ENCODE data around the gene LIPM. TPM values are rescaled to one million over a fixed set of nuclear protein-coding genes. Genes with fewer than 3 reads are reported as not detected.

The LIPM gene
- total and polyA plus RNA-seq, 10 donors, result not detected

GRCh38 chr10:88759366-88760101 lies 43.0 kb upstream of the LIPM start, which contains the start of gene LIPN:
Gene LIPN (plus strand): TSS chr10:88760020. CDS start chr10:88761406, 1,386 bp downstream.
- Histone ChIP-seq H3K27me3 (replicated peaks in 1 of 7) (no peaks in the 10 kb centered on the region), H3K36me3 (peaks cover 0 to 6% (median 0%) of the 10 kb centered on the region in 6 donors), H3K4me1 (no peaks in the 10 kb centered on the region), H3K27ac (peak within 1 kb of the TSS in 6 of 8 donors; percentile 10 to 86 (median 77)), H3K9me3 (no peaks in the 10 kb centered on the region), H3K4me3 (peak within 1 kb of the TSS in 1 of 8 donors; percentile 41)
- TF ChIP-seq CTCF (IDR thresholded peaks at IDR 0.05 in 8 of 11, conservative IDR thresholded peaks at IDR 0.05 in 3 of 11) (no peak), POLR2A (IDR thresholded peaks at IDR 0.05) (no peak), POLR2AphosphoS5 (IDR thresholded peaks at IDR 0.05) (peak in 1 of 3 donors; percentile 70)
- peak; percentile 71 for DNase-seq
- WGBS, 5 donors, result 67 to 89% (median 76%) methylated on average over 7 of the region's 7 CpGs
- intact Hi-C loops (cut with DNase I; ENCODE audit: low total_unique reads), result no loop called here

- DNase-seq, result no peak
- H3K27ac ChIP-seq, result no peak overlapping the region
- H3K4me1 ChIP-seq, result no peaks in the 10 kb centered on the region
- no peak overlapping the region for H3K4me3 ChIP-seq
- intact Hi-C loops (cut with DNase I; ENCODE audit: low total_unique reads), result no loop called here
- TF ChIP-seq POLR2A (IDR thresholded peaks at IDR 0.05) (no peak), POLR2AphosphoS5 (IDR thresholded peaks at IDR 0.05) (no peak), CTCF (IDR thresholded peaks at IDR 0.05 in 8 of 11, conservative IDR thresholded peaks at IDR 0.05 in 3 of 11) (no peak)
- WGBS, 5 donors, result 56 to 79% (median 75%) methylated on average over 1 of the region's 1 CpG
- H3K36me3 ChIP-seq, result peaks cover 0 to 6% (median 0%) of the 10 kb centered on the region in 6 donors
- H3K27me3 ChIP-seq (replicated peaks in 1 of 7), result no peaks in the 10 kb centered on the region
- H3K9me3 ChIP-seq, result no peaks in the 10 kb centered on the region
Measured at GRCh38 chr10:88762906-88763305, 39.6 kb upstream of the LIPM start.

GRCh38 chr10:88763441-88763840 lies 39.1 kb upstream of the LIPM start:
- Histone ChIP-seq H3K9me3 (no peaks in the 10 kb centered on the region), H3K4me3 (no peak overlapping the region), H3K27ac (no peak overlapping the region), H3K36me3 (peaks cover 0 to 6% (median 0%) of the 10 kb centered on the region in 6 donors), H3K4me1 (no peaks in the 10 kb centered on the region), H3K27me3 (replicated peaks in 1 of 7) (no peaks in the 10 kb centered on the region)
- WGBS, 5 donors, result 66 to 91% (median 78%) methylated on average over 1 of the region's 1 CpG
- TF ChIP-seq POLR2A (IDR thresholded peaks at IDR 0.05), result no peak
- TF ChIP-seq POLR2AphosphoS5 (IDR thresholded peaks at IDR 0.05), result no peak
- TF ChIP-seq CTCF (IDR thresholded peaks at IDR 0.05 in 8 of 11, conservative IDR thresholded peaks at IDR 0.05 in 3 of 11), result no peak
- no peak for DNase-seq
- intact Hi-C loops (cut with DNase I; ENCODE audit: low total_unique reads), result no loop called here

GRCh38 chr10:88764110-88764509 lies 38.4 kb upstream of the LIPM start:
- intact Hi-C loops (cut with DNase I; ENCODE audit: low total_unique reads), result no loop called here
- TF ChIP-seq POLR2AphosphoS5 (IDR thresholded peaks at IDR 0.05) (no peak), CTCF (IDR thresholded peaks at IDR 0.05 in 8 of 11, conservative IDR thresholded peaks at IDR 0.05 in 3 of 11) (no peak)
- H3K27ac ChIP-seq, result no peak overlapping the region
- 74 to 93% (median 88%) methylated on average over 3 of the region's 3 CpGs for WGBS, 5 donors
- no peaks in the 10 kb centered on the region for H3K9me3 ChIP-seq
- H3K27me3 ChIP-seq (replicated peaks in 1 of 7), result no peaks in the 10 kb centered on the region
- no peak overlapping the region for H3K4me3 ChIP-seq
- H3K36me3 ChIP-seq, result peaks cover 0 to 6% (median 0%) of the 10 kb centered on the region in 6 donors
- no peaks in the 10 kb centered on the region for H3K4me1 ChIP-seq
- no peak for DNase-seq
